GM19328 (cell line): ENCODE measurements around the gene CPN2.

Experiments
- ATAC-seq: cut with Tn5 transposase; IDR thresholded peaks from one replicate; pipeline ENCODE4 v1.9.1; 2021; ENCODE audit warnings: mild to moderate bottlenecking, moderate library complexity; ENCODE audit not compliant: unreplicated experiment

CPN2 gene

GRCh38 chr3:194351080-194351672 lies at the start of gene CPN2:
CPN2 (minus strand) TSS chr3:194351328; CDS start chr3:194342702, 8,626 bp downstream.
- ATAC-seq = no peak

- ATAC-seq = no peak
Observed at GRCh38 chr3:194399874-194400411, 48.8 kb upstream of the CPN2 start.

- ATAC-seq = no peak
Observed at GRCh38 chr3:194399166-194399565, 48.0 kb upstream of the CPN2 start, which contains the start of gene GP5. GP5 (minus strand) TSS chr3:194399266; CDS start chr3:194398282, 984 bp downstream.

GRCh38 chr3:194397757-194398312 lies 46.7 kb upstream of the CPN2 start:
- no peak for ATAC-seq

GRCh38 chr3:194396859-194397756 lies 46.0 kb upstream of the CPN2 start:
- no peak for ATAC-seq

- ATAC-seq = no peak
Observed at GRCh38 chr3:194396539-194396858, 45.4 kb upstream of the CPN2 start.

- no peak for ATAC-seq
Observed at GRCh38 chr3:194395778-194396538, 44.8 kb upstream of the CPN2 start.

GRCh38 chr3:194395212-194395611 lies 44.1 kb upstream of the CPN2 start:
- no peak for ATAC-seq

- ATAC-seq = no peak
Observed at GRCh38 chr3:194392576-194392975, 41.4 kb upstream of the CPN2 start.

- no peak for ATAC-seq
Observed at GRCh38 chr3:194390835-194391234, 39.7 kb upstream of the CPN2 start.

- ATAC-seq = no peak
Observed at GRCh38 chr3:194389269-194389668, 38.1 kb upstream of the CPN2 start.

GRCh38 chr3:194387926-194388418 lies 36.8 kb upstream of the CPN2 start:
- ATAC-seq = no peak

GRCh38 chr3:194387276-194387675 lies 36.1 kb upstream of the CPN2 start:
- ATAC-seq = no peak

- ATAC-seq = no peak
Observed at GRCh38 chr3:194386648-194387047, 35.5 kb upstream of the CPN2 start.

- ATAC-seq = no peak
Observed at GRCh38 chr3:194386066-194386465, 34.9 kb upstream of the CPN2 start.

- ATAC-seq = no peak
Observed at GRCh38 chr3:194384569-194385001, 33.5 kb upstream of the CPN2 start.

GRCh38 chr3:194384156-194384555 lies 33.0 kb upstream of the CPN2 start:
- no peak for ATAC-seq

GRCh38 chr3:194383276-194383940 lies 32.3 kb upstream of the CPN2 start:
- no peak for ATAC-seq

GRCh38 chr3:194382892-194383223 lies 31.7 kb upstream of the CPN2 start:
- no peak for ATAC-seq

GRCh38 chr3:194382196-194382891 lies 31.2 kb upstream of the CPN2 start:
- ATAC-seq = no peak
